ENCODE data around the gene MTFMT. TPM values are rescaled to one million over a fixed set of nuclear protein-coding genes. Genes with fewer than 3 reads are reported as not detected.

MTFMT gene
- total RNA-seq, 4 donors from 2014 or later: 18.3 to 29.0 (median 23.7) TPM

DNA sequence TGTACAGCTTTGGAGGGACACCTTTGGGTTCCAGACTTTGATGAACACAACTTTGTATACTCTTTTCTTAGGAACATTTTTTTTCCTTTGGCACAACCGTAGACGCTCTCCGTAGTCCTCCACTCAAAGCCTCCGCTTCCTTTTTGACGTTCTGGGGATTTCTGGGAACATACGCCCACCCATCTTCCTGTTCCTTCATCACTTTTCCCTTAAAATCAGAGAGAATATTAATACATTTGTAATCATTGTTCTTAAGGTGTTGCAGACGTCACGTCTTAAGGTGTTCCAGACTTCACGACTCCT, 39.3 kb downstream of the MTFMT start:
- TF ChIP-seq, protein P1, sequence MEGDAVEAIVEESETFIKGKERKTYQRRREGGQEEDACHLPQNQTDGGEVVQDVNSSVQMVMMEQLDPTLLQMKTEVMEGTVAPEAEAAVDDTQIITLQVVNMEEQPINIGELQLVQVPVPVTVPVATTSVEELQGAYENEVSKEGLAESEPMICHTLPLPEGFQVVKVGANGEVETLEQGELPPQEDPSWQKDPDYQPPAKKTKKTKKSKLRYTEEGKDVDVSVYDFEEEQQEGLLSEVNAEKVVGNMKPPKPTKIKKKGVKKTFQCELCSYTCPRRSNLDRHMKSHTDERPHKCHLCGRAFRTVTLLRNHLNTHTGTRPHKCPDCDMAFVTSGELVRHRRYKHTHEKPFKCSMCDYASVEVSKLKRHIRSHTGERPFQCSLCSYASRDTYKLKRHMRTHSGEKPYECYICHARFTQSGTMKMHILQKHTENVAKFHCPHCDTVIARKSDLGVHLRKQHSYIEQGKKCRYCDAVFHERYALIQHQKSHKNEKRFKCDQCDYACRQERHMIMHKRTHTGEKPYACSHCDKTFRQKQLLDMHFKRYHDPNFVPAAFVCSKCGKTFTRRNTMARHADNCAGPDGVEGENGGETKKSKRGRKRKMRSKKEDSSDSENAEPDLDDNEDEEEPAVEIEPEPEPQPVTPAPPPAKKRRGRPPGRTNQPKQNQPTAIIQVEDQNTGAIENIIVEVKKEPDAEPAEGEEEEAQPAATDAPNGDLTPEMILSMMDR (IDR thresholded peaks at IDR 0.05; ENCODE audit: low read depth): no peak

DNA sequence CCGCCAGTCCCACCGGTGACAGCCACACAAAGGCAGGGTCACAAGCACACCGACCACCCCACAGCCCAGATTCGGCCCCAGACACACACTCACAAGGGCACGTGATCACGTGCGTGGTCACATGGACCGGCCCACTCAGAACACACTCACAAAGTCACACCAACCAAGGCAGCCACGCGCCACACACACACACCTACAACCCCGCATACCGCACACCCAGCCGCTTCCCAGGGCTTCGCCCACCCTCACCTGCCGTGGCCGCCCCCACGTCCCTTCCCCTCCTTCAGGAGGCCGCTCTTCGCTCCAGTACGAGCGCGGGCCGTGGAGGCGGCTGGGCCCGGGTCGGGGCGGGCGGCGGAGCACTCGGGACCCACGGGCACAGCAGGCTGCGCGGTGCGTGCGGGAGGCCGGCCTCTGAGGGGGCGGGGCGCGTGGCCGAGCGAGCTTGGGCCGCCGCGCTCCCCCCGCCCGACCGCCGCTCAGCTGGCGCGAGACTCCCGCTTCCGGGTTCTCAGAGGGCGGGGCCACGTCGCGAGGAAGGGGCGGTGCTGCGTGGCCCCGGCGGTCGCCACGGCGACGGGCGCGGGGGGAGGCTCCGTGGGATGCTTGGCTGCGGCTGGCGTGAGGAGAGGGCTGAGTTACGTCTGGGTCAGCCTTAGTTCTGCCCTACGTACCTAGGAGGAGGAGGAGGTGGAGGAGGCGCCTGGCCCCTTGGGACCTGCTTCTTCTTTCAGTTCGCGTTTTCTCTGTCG, 39.8 kb downstream of the MTFMT start, which contains the start of gene SPG21:
SPG21 (minus strand) TSS at position 499 of the 752 bp plus-strand sequence. CDS start 6,345 bp downstream, outside the sequence.
- TF ChIP-seq, protein P1 (IDR thresholded peaks at IDR 0.05; ENCODE audit: low read depth): no peak

DNA sequence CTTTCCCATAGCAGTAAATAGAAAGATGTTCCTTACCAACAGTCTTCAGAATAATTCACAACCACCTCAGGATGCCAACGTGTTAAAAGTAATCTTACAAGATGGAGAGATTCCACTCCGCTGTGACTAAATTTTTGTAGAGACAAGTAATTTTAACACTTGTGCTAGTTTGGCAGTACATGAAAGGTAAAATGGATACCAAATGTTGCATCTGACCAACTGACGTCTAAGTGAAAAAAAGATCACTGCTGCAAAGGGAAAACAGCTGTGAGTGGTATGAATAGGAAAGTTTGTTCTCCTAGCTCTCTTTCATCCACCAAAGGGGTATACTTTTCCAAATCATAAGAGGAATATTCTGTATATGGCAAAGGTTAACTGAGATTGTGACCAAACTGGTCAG, 42.3 kb downstream of the MTFMT start:
- TF ChIP-seq, protein P1 (IDR thresholded peaks at IDR 0.05; ENCODE audit: low read depth): no peak

DNA sequence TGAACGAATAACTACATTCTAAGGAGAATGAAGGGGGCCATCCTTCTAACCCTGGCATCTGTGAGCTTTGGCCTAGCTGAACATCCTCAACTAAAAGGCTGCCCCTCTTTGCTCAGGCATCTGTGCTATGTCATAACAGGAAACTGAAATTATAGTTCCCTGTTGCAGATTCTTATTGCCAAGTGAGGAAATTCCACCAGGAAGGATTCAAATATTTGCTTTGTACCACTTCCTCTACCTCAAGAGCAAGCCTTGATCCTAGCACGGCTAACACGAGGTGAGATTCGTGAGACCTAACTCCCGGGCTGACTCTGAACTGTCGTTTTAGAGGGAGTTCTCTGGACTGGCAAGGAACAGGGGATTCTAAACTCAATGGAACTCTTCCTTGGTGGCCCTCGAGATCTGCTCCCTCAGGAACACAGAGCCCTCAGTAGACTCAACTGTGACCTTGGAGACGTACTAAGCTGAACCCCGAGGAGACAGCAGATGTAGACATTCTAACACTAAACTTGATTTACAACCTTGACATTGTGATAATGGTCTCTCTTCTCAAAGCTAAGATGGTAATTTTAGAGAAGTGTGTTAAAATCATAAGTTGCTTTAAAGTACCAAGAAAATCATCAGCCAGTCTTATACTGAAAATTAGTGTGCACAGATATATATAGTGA, 43.9 kb downstream of the MTFMT start:
- TF ChIP-seq, protein P1 (IDR thresholded peaks at IDR 0.05; ENCODE audit: low read depth): no peak

DNA sequence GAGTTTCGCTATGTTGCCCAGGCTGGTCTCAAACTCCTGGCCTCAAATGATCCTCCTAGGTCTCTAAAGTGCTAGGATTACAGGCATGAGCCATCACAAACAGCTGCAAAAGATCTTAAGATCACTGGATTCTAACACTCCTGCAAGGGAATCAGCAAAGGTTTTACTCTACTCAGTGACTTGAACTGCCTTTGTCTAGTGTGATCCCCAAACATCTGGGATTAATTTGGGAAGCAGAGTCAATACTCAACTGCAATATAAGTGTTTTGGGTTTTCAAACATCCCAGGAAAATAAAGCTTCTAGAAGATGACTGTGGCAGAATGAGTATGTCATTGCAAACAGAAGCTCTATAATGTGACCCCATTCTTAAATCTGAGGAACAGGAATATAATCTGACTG, 47.0 kb downstream of the MTFMT start:
- TF ChIP-seq, protein P1 (IDR thresholded peaks at IDR 0.05; ENCODE audit: low read depth): no peak

DNA sequence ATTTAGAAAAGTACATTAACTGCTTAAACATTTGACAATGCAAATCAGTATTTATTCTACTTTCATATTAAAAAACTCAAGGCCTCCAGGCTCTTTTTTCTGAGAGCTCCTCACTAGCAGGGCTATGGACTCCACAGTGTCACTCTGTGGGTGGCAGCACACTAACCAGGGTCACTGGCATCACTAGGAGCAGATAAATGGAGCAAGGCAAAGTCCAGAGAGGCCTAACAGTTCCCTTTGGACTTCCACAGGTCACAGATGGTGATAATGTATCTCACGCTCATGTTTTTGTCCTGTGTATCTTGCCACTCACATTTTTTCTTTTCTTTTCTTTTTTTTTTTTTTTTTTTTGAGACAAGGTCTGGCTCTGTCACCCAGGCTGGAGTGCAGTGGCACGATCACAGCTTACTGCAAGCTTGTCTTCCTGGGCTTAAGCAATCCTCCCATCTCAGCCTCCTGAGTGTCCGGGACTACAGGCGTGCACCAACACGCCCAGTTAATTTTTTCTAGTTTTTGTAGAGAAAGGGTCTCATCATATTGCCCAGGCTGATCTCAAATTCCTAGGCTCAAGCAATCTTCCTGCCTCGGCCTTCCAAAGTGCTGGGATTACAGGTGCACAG, 47.5 kb downstream of the MTFMT start:
- TF ChIP-seq, protein P1 (IDR thresholded peaks at IDR 0.05; ENCODE audit: low read depth): no peak

DNA sequence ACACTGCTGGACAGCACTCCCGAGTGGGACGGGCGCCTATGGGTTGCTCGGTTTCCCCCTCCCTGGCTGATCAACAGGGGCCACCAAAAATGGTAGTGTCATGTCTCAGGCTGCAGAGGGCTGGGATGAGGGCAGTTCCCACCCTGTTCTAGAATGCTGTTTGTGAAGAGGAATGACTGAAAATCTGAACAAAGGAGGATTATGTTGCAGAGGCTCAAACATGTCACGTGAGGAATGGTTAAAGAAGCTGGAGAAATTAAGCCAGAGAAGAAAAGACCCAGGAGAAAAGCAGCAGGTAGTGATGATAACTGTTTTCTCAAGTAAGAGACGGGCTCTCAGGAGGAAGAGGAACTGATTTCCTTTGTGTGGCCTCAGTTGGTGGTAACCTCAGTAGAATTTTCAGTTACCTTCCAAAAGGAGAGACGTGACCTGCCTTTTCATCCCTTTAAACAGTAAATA, 50.2 kb downstream of the MTFMT start:
- TF ChIP-seq, protein P1 (IDR thresholded peaks at IDR 0.05; ENCODE audit: low read depth): no peak

All from subcutaneous adipose tissue (tissue), 4 donors.